ENCODE measurements around the gene ARX. TPM values are rescaled to one million over a fixed set of nuclear protein-coding genes. Genes with fewer than 3 reads are reported as not detected.
A peak's percentile ranks its signal among the peaks of the same experiment; 100 is the strongest.

Gene ARX
- total and polyA plus RNA-seq, 2 of the 8 experiments (the other 6 are each of a cell fraction or from before 2014, with no cell fraction given), result not detected

GRCh38 chrX:25017667-25018247 lies 2.0 kb upstream of the ARX start (continued):
- TF ChIP-seq CTCF (IDR thresholded peaks at IDR 0.05; ENCODE audit: control extremely low read depth in 1 of 3, insufficient read depth in 1 of 3, low read depth in 1 of 3, low read length in 3 of 3) (no peak), HDAC2 (IDR thresholded peaks at IDR 0.05; ENCODE audit: borderline replicate concordance in 1 of 2, low read depth in 2 of 2, low read length in 2 of 2) (no peak), CTBP2 (IDR thresholded peaks at IDR 0.05; ENCODE audit: borderline replicate concordance, insufficient read depth, insufficient read length, low read length) (peak; percentile 94), GABPA (IDR thresholded peaks at IDR 0.05; ENCODE audit: borderline replicate concordance, insufficient read depth, low read length) (no peak), TEAD4 (IDR thresholded peaks at IDR 0.05; ENCODE audit: low read depth, low read length) (no peak), SUZ12 (IDR thresholded peaks at IDR 0.05; ENCODE audit: low read length) (peak; percentile 70), EP300 (IDR thresholded peaks at IDR 0.05; ENCODE audit: borderline replicate concordance in 1 of 2, low read depth in 2 of 2, low read length in 2 of 2) (no peak), EZH2 (IDR thresholded peaks at IDR 0.05; ENCODE audit: low read depth, low read length, severe bottlenecking) (peak; percentile 71), ASH2L (IDR thresholded peaks at IDR 0.05; ENCODE audit: low read length) (peak; percentile 35), BRCA1 (IDR thresholded peaks at IDR 0.05; ENCODE audit: low read depth, low read length) (no peak), BCL11A (IDR thresholded peaks at IDR 0.05; ENCODE audit: low read depth in 2 of 2, low read length in 2 of 2) (no peak), TBP (IDR thresholded peaks at IDR 0.05; ENCODE audit: low read depth, low read length) (no peak), NRF1 (IDR thresholded peaks at IDR 0.05; ENCODE audit: low read depth, low read length) (no peak), CREB1 (IDR thresholded peaks at IDR 0.05) (no peak), BACH1 (IDR thresholded peaks at IDR 0.05; ENCODE audit: low read length) (no peak), SRF (IDR thresholded peaks at IDR 0.05; ENCODE audit: low read depth, low read length) (no peak)
